ENCODE results near the gene MASP1.

MASP1 gene

DNA sequence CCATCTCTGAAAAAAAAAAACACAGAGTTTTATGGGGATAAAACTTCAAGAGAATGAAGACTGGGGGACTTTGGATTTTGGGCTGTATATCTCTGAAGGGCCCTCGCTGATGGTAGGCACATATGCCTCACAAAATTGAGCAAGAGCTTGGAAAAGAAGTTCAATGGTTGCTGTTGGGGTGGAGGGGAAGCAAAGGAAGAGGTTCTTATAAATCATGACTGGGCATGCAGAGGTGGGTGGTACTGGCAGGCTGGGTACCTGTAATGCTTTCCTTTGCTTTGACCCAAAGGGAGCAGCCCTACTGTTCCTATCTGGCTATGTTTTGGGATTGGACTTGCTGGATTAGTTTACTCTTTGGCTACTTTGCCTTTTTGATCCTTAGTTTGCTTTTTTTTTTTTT, 100.3 kb downstream of the MASP1 start:
- H3K9me3 ChIP-seq (replicated peaks in 1 of 11): 0 out of 22 replicates have a peak, but pooled peaks cover 0 to 4% (median 0%) of the 10 kb centered on the region in 11 experiments
- H3K27me3 ChIP-seq: peaks cover 0 to 57% (median 0%) of the 10 kb centered on the region in 11 experiments; a peak in 6 of 22 replicates
- peaks cover 13 to 44% (median 35%) of the 10 kb centered on the region in 10 experiments for H3K4me1 ChIP-seq
- no peak overlapping the region for H3K4me3 ChIP-seq
- no peak for TF ChIP-seq Cebpa-rat (IDR thresholded peaks at IDR 0.05)
- H3K4me2 ChIP-seq: peak overlapping the region in 2 of 11 experiments; percentile 61 to 72; a peak in 2 of 22 replicates
- no peaks in the 10 kb centered on the region for H3K36me3 ChIP-seq
- no peak overlapping the region for H3K27ac ChIP-seq
- no peak overlapping the region for H3K9ac ChIP-seq
- H4K20me1 ChIP-seq: no peaks in the 10 kb centered on the region

DNA sequence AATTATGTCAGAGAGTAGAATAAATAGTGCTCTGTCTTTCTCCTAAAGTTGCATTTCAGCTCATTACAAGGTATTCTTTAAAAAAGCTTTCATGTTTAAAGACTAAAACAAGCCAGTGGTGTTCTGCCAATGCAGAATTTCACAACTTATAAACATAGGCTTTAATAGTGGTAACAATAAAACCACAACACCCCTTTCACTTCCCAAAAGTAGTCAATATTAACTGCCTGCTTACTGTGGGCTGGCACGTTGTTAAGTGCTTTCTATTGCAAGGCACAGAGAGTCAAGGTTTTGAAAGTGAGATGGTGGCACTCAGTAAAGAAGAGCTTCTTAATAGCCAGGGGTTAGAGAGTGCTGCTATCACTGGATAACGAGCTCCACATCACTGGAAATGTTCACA, 102.6 kb downstream of the MASP1 start:
- Histone ChIP-seq H4K20me1 (no peaks in the 10 kb centered on the region), H3K4me3 (no peak overlapping the region), H3K9ac (no peak overlapping the region; a peak in 2 of 22 replicates), H3K9me3 (replicated peaks in 1 of 11) (peaks cover 0 to 7% (median 0%) of the 10 kb centered on the region in 11 experiments; a peak in 2 of 22 replicates), H3K27me3 (peaks cover 0 to 65% (median 0%) of the 10 kb centered on the region in 11 experiments; a peak in 6 of 22 replicates), H3K36me3 (no peaks in the 10 kb centered on the region), H3K4me2 (peak overlapping the region; percentile 35 to 82 (median 58); a peak in 21 of 22 replicates), H3K4me1 (peaks cover 21 to 53% (median 36%) of the 10 kb centered on the region in 10 experiments), H3K27ac (peak overlapping the region in 8 of 11 experiments; percentile 28 to 68 (median 56); a peak in 15 of 22 replicates)
- TF ChIP-seq Cebpa-rat (IDR thresholded peaks at IDR 0.05): peak in 2 of 11 experiments; percentile 65 to 85; a peak in 3 of 22 replicates

DNA sequence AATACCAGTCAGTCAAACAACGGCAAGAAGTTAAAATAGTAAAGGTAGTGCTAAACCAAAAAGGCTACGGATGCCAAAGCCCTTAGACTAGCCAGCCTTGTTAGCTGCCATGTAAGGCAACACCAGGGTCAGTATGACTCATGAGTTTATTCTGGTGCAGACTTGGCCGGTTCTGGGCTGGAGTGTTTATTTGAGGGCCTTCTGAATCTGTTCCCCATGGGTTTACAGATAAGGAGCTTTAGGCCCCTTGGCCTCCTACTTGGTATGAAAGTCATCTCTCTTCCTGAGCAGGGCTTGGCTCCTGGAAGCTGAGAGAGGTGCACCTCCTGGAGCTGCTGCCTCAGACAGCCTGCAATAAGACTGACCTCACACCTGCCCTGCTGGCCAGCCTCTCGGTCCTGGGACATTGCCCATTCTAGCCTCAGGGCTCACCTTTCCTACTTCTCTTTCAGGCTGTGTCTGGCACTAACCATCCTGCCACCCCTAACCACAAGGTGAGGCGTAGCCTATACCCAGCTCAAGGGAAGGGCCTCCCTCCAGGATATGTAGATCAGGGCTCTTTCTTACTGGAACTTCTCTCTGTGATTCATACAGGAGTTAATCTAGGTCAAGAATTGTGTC, 104.6 kb downstream of the MASP1 start:
- H3K4me3 ChIP-seq: no peak overlapping the region
- peaks cover 0 to 7% (median 0%) of the 10 kb centered on the region in 11 experiments; a peak in 2 of 22 replicates for H3K9me3 ChIP-seq (replicated peaks in 1 of 11)
- H3K9ac ChIP-seq: no peak overlapping the region
- peak overlapping the region in 7 of 11 experiments; percentile 2 to 82 (median 51); a peak in 12 of 22 replicates for H3K4me2 ChIP-seq
- peaks cover 36 to 69% (median 51%) of the 10 kb centered on the region in 10 experiments for H3K4me1 ChIP-seq
- H4K20me1 ChIP-seq: no peaks in the 10 kb centered on the region
- H3K27me3 ChIP-seq: peaks cover 0 to 58% (median 0%) of the 10 kb centered on the region in 11 experiments; a peak in 6 of 22 replicates
- no peak for TF ChIP-seq Cebpa-rat (IDR thresholded peaks at IDR 0.05)
- peak overlapping the region in 4 of 11 experiments; percentile 3 to 29 (median 18); a peak in 3 of 22 replicates for H3K27ac ChIP-seq
- no peaks in the 10 kb centered on the region for H3K36me3 ChIP-seq

DNA sequence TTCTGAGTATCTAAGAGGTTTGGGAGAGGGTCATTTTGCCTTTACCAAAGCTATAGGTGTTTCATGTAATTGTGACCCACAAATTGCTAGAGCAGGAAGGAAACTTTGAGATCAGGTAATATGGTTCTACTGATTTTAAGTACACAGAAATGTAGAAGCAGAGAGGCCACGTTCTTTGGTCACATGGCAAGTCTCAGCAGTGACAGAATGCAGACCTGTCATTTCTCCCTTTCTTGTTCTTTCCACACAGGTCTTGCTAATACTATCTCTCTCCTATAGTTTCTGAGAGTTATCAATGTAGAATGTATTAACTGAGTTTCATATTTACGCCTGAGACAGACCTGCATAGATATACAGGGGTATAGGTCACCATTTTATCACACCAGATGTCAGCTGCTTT, 105.2 kb downstream of the MASP1 start:
- no peak overlapping the region for H3K4me3 ChIP-seq

DNA sequence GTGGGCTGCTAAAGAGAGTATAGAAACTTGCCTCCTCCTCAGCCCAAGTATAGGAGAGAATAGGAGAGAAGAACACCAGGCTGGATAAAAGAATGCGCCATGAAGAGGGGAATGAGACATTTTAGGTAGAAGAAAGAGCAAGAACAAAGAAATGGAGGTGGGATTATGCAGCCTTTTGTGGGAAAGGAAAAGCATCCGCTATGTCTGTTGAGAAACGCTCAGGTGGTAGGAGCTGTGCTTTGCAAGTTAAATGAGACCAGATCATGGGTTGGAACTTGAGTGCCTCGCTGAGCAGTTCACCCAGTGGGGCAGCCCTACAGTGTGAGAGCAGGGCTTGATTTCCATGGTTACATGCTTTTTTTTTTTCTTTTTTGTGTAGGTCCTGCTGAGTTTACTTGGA, 105.8 kb downstream of the MASP1 start:
- no peak overlapping the region for H3K9ac ChIP-seq
- H3K9me3 ChIP-seq (replicated peaks in 1 of 11): peaks cover 0 to 7% (median 0%) of the 10 kb centered on the region in 11 experiments; a peak in 2 of 22 replicates
- peaks cover 0 to 47% (median 0%) of the 10 kb centered on the region in 11 experiments; a peak in 6 of 22 replicates for H3K27me3 ChIP-seq
- H3K4me2 ChIP-seq: no peak overlapping the region
- TF ChIP-seq Cebpa-rat (IDR thresholded peaks at IDR 0.05): no peak
- no peaks in the 10 kb centered on the region for H4K20me1 ChIP-seq
- H3K4me1 ChIP-seq: peaks cover 36 to 66% (median 49%) of the 10 kb centered on the region in 10 experiments
- H3K36me3 ChIP-seq: no peaks in the 10 kb centered on the region
- no peak overlapping the region for H3K27ac ChIP-seq
- H3K4me3 ChIP-seq: no peak overlapping the region

More for the DNA sequence above, 105.2 kb downstream of the MASP1 start:
- Histone ChIP-seq H3K9ac (no peak overlapping the region), H3K27me3 (peaks cover 0 to 53% (median 0%) of the 10 kb centered on the region in 11 experiments; a peak in 6 of 22 replicates), H4K20me1 (no peaks in the 10 kb centered on the region), H3K27ac (0 out of 22 replicates have a peak overlapping the region, but pooled peaks of 1 of the 11 experiments have one; percentile 19), H3K4me1 (peaks cover 36 to 69% (median 51%) of the 10 kb centered on the region in 10 experiments), H3K9me3 (replicated peaks in 1 of 11) (peaks cover 0 to 7% (median 0%) of the 10 kb centered on the region in 11 experiments; a peak in 2 of 22 replicates), H3K36me3 (no peaks in the 10 kb centered on the region), H3K4me2 (peak overlapping the region in 6 of 11 experiments; percentile 11 to 82 (median 52); a peak in 10 of 22 replicates)
- TF ChIP-seq Cebpa-rat (IDR thresholded peaks at IDR 0.05): no peak

All from BLaER1 treated with 17β-estradiol and CSF1 and Interleukin-3, amounts not matched to agents 10 nM and 100 nM (cell line).